ENCODE data around the gene TMEM106C. TPM values are rescaled to one million over a fixed set of nuclear protein-coding genes. Genes with fewer than 3 reads are reported as not detected.

Gene TMEM106C
- total and polyA plus RNA-seq, 10 of the 15 experiments (the other 5 are each of a cell fraction or from before 2014, with no cell fraction given), result 90.2 to 280 (median 161) TPM

DNA sequence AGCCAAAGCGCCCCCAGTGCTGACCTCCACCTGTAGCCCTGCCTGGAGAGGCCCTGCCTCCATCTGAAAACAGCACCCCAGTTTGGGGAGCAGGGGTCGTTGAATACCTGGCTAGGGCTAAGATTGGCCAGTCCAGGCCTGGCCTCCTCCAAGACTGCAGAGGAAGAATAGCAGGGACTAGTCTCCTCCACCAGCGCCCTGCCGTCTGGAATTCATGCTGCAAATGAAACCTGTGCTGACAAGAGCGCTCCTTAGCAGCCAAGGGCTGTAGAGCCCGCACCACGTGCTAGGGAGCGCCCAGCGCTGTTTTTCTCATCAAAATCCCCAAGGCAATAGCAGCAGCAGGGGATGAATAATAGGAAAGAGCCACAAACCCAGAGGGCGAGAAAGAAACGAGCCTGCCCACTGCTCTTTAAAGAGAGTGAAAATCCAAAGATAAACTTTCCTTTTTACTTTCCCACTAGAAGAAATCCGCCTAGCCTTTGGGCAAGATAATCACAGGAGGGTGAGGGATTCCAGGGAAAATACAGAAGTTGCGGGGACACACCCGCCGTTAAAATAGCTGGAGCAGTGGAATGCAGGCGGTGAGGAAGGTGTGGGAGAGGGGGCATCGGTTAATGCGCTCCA lies 37.6 kb downstream of the TMEM106C start:
- ATAC-seq (no peak), DNase-seq (ENCODE audit: low read depth, low spot score) (no peak), FAIRE-seq (no peak)
- in situ Hi-C loops (cut with MboI), result no loop called here
- H3K27ac ChIP-seq (ENCODE audit: control insufficient read depth, insufficient read depth), result no peak overlapping the region
- 25% methylated on average over 18 of the region's 18 CpGs for WGBS (ENCODE audit: insufficient coverage, insufficient replicate concordance, low lambda C conversion rate, missing lambda C conversion rate)
- peaks cover 24 to 32% of the 10 kb centered on the region in 2 experiments for H3K27me3 ChIP-seq (replicated peaks in 1 of 2; ENCODE audit: control insufficient read depth in 2 of 2, insufficient read depth in 2 of 2, low read length in 1 of 2)
- H3K4me3 ChIP-seq, result no peak overlapping the region
- SMC1A ChIA-PET (ENCODE audit: uncharacterized antibody, unreplicated experiment), result no interaction called here
- intact Hi-C loops (cut with micrococcal nuclease; ENCODE audit: unreplicated experiment), result no loop called here
- H4K20me1 ChIP-seq (ENCODE audit: control insufficient read depth, insufficient read depth), result no peaks in the 10 kb centered on the region
- no peaks in the 10 kb centered on the region for H3K36me3 ChIP-seq (ENCODE audit: control insufficient read depth in 2 of 2, insufficient read depth in 2 of 2, low read length in 1 of 2)
- H3K79me2 ChIP-seq (ENCODE audit: control insufficient read depth, insufficient read depth, low read length), result no peaks in the 10 kb centered on the region
- no peak overlapping the region for H2AFZ ChIP-seq (ENCODE audit: control insufficient read depth, low read depth, low read length)
- no peak overlapping the region for H3K9ac ChIP-seq (ENCODE audit: control insufficient read depth, insufficient read depth, low read length)
- no peak overlapping the region; the same call in 1 of the 2 replicates for H3K4me2 ChIP-seq (ENCODE audit: control insufficient read depth, insufficient read depth)
- RAD21 ChIA-PET (ENCODE audit: unreplicated experiment), result no interaction called here
- CTCF ChIA-PET, result no interaction called here
- POLR2A ChIA-PET, result no interaction called here
- TF ChIP-seq EZH2 (IDR thresholded peaks at IDR 0.05; ENCODE audit: borderline replicate concordance, control insufficient read depth, low read depth, low read length), result peak; percentile 40; the same call in 1 of the 2 replicates
- TF ChIP-seq CEBPZ (IDR thresholded peaks at IDR 0.05; ENCODE audit: low read depth, low read length), result no peak
- TF ChIP-seq HDAC2 (IDR thresholded peaks at IDR 0.05), result no peak
- TF ChIP-seq, protein P1, sequence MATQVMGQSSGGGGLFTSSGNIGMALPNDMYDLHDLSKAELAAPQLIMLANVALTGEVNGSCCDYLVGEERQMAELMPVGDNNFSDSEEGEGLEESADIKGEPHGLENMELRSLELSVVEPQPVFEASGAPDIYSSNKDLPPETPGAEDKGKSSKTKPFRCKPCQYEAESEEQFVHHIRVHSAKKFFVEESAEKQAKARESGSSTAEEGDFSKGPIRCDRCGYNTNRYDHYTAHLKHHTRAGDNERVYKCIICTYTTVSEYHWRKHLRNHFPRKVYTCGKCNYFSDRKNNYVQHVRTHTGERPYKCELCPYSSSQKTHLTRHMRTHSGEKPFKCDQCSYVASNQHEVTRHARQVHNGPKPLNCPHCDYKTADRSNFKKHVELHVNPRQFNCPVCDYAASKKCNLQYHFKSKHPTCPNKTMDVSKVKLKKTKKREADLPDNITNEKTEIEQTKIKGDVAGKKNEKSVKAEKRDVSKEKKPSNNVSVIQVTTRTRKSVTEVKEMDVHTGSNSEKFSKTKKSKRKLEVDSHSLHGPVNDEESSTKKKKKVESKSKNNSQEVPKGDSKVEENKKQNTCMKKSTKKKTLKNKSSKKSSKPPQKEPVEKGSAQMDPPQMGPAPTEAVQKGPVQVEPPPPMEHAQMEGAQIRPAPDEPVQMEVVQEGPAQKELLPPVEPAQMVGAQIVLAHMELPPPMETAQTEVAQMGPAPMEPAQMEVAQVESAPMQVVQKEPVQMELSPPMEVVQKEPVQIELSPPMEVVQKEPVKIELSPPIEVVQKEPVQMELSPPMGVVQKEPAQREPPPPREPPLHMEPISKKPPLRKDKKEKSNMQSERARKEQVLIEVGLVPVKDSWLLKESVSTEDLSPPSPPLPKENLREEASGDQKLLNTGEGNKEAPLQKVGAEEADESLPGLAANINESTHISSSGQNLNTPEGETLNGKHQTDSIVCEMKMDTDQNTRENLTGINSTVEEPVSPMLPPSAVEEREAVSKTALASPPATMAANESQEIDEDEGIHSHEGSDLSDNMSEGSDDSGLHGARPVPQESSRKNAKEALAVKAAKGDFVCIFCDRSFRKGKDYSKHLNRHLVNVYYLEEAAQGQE (IDR thresholded peaks at IDR 0.05; ENCODE audit: low read depth, low read length), result no peak
- TF ChIP-seq POLR2AphosphoS2 (IDR thresholded peaks at IDR 0.05; ENCODE audit: low read depth, low read length), result no peak
- TF ChIP-seq, protein P2, sequence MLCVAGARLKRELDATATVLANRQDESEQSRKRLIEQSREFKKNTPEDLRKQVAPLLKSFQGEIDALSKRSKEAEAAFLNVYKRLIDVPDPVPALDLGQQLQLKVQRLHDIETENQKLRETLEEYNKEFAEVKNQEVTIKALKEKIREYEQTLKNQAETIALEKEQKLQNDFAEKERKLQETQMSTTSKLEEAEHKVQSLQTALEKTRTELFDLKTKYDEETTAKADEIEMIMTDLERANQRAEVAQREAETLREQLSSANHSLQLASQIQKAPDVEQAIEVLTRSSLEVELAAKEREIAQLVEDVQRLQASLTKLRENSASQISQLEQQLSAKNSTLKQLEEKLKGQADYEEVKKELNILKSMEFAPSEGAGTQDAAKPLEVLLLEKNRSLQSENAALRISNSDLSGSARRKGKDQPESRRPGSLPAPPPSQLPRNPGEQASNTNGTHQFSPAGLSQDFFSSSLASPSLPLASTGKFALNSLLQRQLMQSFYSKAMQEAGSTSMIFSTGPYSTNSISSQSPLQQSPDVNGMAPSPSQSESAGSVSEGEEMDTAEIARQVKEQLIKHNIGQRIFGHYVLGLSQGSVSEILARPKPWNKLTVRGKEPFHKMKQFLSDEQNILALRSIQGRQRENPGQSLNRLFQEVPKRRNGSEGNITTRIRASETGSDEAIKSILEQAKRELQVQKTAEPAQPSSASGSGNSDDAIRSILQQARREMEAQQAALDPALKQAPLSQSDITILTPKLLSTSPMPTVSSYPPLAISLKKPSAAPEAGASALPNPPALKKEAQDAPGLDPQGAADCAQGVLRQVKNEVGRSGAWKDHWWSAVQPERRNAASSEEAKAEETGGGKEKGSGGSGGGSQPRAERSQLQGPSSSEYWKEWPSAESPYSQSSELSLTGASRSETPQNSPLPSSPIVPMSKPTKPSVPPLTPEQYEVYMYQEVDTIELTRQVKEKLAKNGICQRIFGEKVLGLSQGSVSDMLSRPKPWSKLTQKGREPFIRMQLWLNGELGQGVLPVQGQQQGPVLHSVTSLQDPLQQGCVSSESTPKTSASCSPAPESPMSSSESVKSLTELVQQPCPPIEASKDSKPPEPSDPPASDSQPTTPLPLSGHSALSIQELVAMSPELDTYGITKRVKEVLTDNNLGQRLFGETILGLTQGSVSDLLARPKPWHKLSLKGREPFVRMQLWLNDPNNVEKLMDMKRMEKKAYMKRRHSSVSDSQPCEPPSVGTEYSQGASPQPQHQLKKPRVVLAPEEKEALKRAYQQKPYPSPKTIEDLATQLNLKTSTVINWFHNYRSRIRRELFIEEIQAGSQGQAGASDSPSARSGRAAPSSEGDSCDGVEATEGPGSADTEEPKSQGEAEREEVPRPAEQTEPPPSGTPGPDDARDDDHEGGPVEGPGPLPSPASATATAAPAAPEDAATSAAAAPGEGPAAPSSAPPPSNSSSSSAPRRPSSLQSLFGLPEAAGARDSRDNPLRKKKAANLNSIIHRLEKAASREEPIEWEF (IDR thresholded peaks at IDR 0.05; ENCODE audit: insufficient replicate concordance, low read depth, low read length), result no peak
- H3K4me1 ChIP-seq (ENCODE audit: control insufficient read depth, insufficient read depth, low read length), result no peaks in the 10 kb centered on the region
- no TSS peak for BruUV-seq (replicated peaks)
- no peaks in the 10 kb centered on the region for H3K9me3 ChIP-seq (replicated peaks; ENCODE audit: control insufficient read depth, insufficient read depth, low read length)

Data from GM12878 (cell line).